Coronary artery (tissue), 2 donors: Measurements from ENCODE around the gene ALX4.

ENCODE experiments used
- DNase-seq: peaks from one replicate; pipeline ENCODE4 v3.0.0-alpha.2; 2017; ENCODE audit warnings: low spot score
- H3K27ac ChIP-seq, 2 donors: fragments of 200-600 bp; sonication (generic); one replicate each; pipeline ENCODE4 v1.5.1; 2016 to 2019
- H3K4me3 ChIP-seq: fragments of 200-600 bp; sonication (generic); 2 replicates; pipeline ENCODE4 v1.5.1; 2016; ENCODE audit warnings: mild to moderate bottlenecking, moderate library complexity
- CTCF ChIP-seq: fragments of 200-600 bp; sonication (generic); IDR thresholded peaks from one replicate; pipeline ENCODE4 v1.5.1; 2019; ENCODE audit warnings: antibody characterized with exemption

ALX4 gene

GRCh38 chr11:44338026-44338425, 28.1 kb upstream of the ALX4 start:
- no peak overlapping the region for H3K4me3 ChIP-seq
- H3K27ac ChIP-seq, result no peak overlapping the region
- DNase-seq, result no peak
- no peak for TF ChIP-seq CTCF

- TF ChIP-seq CTCF, result no peak
- Histone ChIP-seq H3K4me3 (no peak overlapping the region), H3K27ac (no peak overlapping the region)
- no peak for DNase-seq
Observed at GRCh38 chr11:44335919-44336318, 26.0 kb upstream of the ALX4 start.

- no peak overlapping the region for H3K4me3 ChIP-seq
- TF ChIP-seq CTCF, result no peak
- no peak for DNase-seq
- no peak overlapping the region for H3K27ac ChIP-seq
Observed at GRCh38 chr11:44335052-44335760, 25.3 kb upstream of the ALX4 start.

GRCh38 chr11:44334356-44335004, 24.5 kb upstream of the ALX4 start:
- DNase-seq, result no peak
- no peak for TF ChIP-seq CTCF
- Histone ChIP-seq H3K4me3 (no peak overlapping the region), H3K27ac (no peak overlapping the region)

- TF ChIP-seq CTCF, result no peak
- Histone ChIP-seq H3K4me3 (no peak overlapping the region), H3K27ac (no peak overlapping the region)
- DNase-seq, result no peak
Observed at GRCh38 chr11:44333271-44334218, 23.6 kb upstream of the ALX4 start.

- TF ChIP-seq CTCF, result no peak
- no peak overlapping the region for H3K27ac ChIP-seq
- no peak for DNase-seq
- no peak overlapping the region for H3K4me3 ChIP-seq
Observed at GRCh38 chr11:44332665-44333064, 22.7 kb upstream of the ALX4 start.
